CD4-positive, alpha-beta memory T cell (primary cell): ENCODE data around the gene KRT38. TPM values are rescaled to one million over a fixed set of nuclear protein-coding genes. Genes with fewer than 3 reads are reported as not detected.

Experiments
- CTCF ChIA-PET: fragments of 350-600 bp; sonication (Branson Sonifier 250); formaldehyde crosslinking; loops from one replicate; lab custom pipeline; 2021; ENCODE audit warnings: inconsistent platforms; ENCODE audit not compliant: partially characterized antibody; lab: Charles Lee
- POLR2A ChIA-PET: fragments of 350-600 bp; sonication (Branson Sonifier 250); formaldehyde crosslinking; loops from one replicate; lab custom pipeline; 2021; ENCODE audit not compliant: partially characterized antibody; lab: Charles Lee
- DNase-seq, 5 donors: peaks; one replicate each; pipeline versions ENCODE4 v3.0.0 to v3.0.0-alpha.2; 2020 to 2022; ENCODE audit warnings: mixed read lengths in 1 of 5
- H3K27ac ChIP-seq: one replicate; pipeline ENCODE4 v1.7.0; 2013; ENCODE audit warnings: low read depth, low read length
- H3K27me3 ChIP-seq: 2 replicates; pipeline ENCODE4 v1.7.0; 2013; ENCODE audit warnings: mild to moderate bottlenecking, low read length, moderate library complexity; ENCODE audit not compliant: insufficient read depth
- H3K36me3 ChIP-seq: 2 replicates; pipeline ENCODE4 v1.7.0; 2013; ENCODE audit warnings: mild to moderate bottlenecking, low read length, moderate library complexity; ENCODE audit not compliant: insufficient read depth
- H3K4me1 ChIP-seq: 2 replicates; pipeline ENCODE4 v1.7.0; 2013; ENCODE audit warnings: mild to moderate bottlenecking, low read length, moderate library complexity; ENCODE audit not compliant: insufficient read depth
- H3K4me3 ChIP-seq, 2 donors: one replicate each; pipeline ENCODE4 v1.7.0; 2013; ENCODE audit warnings: low read length in 2 of 2, mild to moderate bottlenecking in 1 of 2
- H3K9me3 ChIP-seq, 2 donors: one replicate each; pipeline ENCODE4 v1.7.0; 2013; ENCODE audit warnings: low read length in 2 of 2, control low read depth in 1 of 2; ENCODE audit not compliant: control insufficient read depth in 1 of 2
- H3K27ac Mint-ChIP-seq, 7 donors: one replicate each; pipeline ENCODE4 v1.8.0; 2020 to 2021; ENCODE audit warnings: mixed read lengths in 7 of 7, mild to moderate bottlenecking in 6 of 7, inconsistent platforms in 3 of 7, moderate library complexity in 3 of 7
- H3K27me3 Mint-ChIP-seq, 2 donors: one replicate each; pipeline ENCODE4 v1.8.0; 2020 to 2021; ENCODE audit warnings: mixed read lengths in 2 of 2
- H3K36me3 Mint-ChIP-seq, 2 donors: one replicate each; pipeline ENCODE4 v1.8.0; 2020 to 2021; ENCODE audit warnings: mixed read lengths in 2 of 2, inconsistent platforms in 1 of 2, mild to moderate bottlenecking in 1 of 2
- H3K4me1 Mint-ChIP-seq, 4 donors: one replicate each; pipeline ENCODE4 v1.8.0; 2020 to 2021; ENCODE audit warnings: mixed read lengths in 4 of 4, mild to moderate bottlenecking in 1 of 4
- H3K4me3 Mint-ChIP-seq, 8 donors: one replicate each; pipeline ENCODE4 v1.8.0; 2020 to 2021; ENCODE audit warnings: mixed read lengths in 8 of 8, mild to moderate bottlenecking in 7 of 8, moderate library complexity in 6 of 8, inconsistent platforms in 3 of 8
- H3K9me3 Mint-ChIP-seq, 8 donors: one replicate each; pipeline ENCODE4 v1.8.0; 2020 to 2021; ENCODE audit warnings: mixed read lengths in 8 of 8, mild to moderate bottlenecking in 5 of 8, inconsistent platforms in 3 of 8, moderate library complexity in 1 of 8
- intact Hi-C: fragments of 100-400 bp; cut with micrococcal nuclease; formaldehyde crosslinking; loops from one replicate; pipeline ENCODE4 v1.15.1; 2023
- polyA plus RNA-seq, 2 donors: library from polyadenylated mRNA; unstranded; fragments of 300-500 nt; fragmentation: Illumina TruSeq; gene quantifications; one replicate each; pipeline ENCODE4 v1.2.3, GENCODE V29; 2021
- total RNA-seq, 2 experiments: library from RNA; stranded (reverse); gene quantifications; one replicate each; pipeline ENCODE4 v1.2.3, GENCODE V29; 2021

Gene KRT38
- total RNA-seq (not detected), polyA plus RNA-seq (not detected)

DNA sequence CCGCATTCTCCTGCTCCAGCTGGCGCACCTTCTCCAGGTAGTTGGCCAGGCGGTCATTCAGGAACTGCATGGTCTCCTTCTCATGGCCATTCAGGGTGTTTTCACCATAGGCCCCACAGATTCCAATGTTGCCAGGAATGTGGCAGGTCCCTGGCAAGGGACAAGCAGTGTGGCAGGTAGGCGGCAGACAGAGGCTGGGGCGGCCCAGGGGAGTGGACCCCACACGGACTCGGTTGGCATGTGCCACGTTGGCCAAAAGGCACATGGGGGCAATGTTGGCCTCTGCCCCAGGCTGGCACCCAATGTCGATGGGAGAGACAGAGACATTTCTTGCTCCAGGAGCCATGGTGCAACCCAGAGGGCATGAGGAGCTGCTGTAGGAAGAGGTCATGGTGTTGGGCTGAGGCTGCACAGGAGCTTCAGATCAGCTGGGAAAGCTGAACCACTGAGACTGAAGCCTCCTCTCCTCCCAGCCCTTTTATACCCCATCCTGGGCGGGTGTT, at the start of gene KRT38:
Gene KRT38 (minus strand): TSS at position 453 of the 503 bp plus-strand sequence. CDS start 62 bp downstream, at position 391.
- Mint-ChIP-seq H3K27me3 (peaks cover 4 to 6% of the 10 kb centered on the region in 2 donors), H3K9me3 (peaks cover 0 to 5% (median 0%) of the 10 kb centered on the region in 8 donors), H3K4me1 (peaks cover 0 to 4% (median 1%) of the 10 kb centered on the region in 4 donors), H3K4me3 (no peak within 1 kb of the TSS), H3K36me3 (no peaks in the 10 kb centered on the region), H3K27ac (no peak within 1 kb of the TSS)
- Histone ChIP-seq H3K27me3 (no peaks in the 10 kb centered on the region), H3K27ac (no peak within 1 kb of the TSS), H3K9me3 (no peaks in the 10 kb centered on the region), H3K4me3 (no peak within 1 kb of the TSS), H3K36me3 (no peaks in the 10 kb centered on the region), H3K4me1 (no peaks in the 10 kb centered on the region)
- ChIA-PET POLR2A (no interaction called here), CTCF (no interaction called here)
- intact Hi-C loops: no loop called here
- DNase-seq: no peak

- peak within 1 kb of the TSS in 3 of 8 donors; percentile 5 to 52 (median 11) for H3K4me3 Mint-ChIP-seq
- H3K9me3 Mint-ChIP-seq: no peaks in the 10 kb centered on the region
- H3K4me1 Mint-ChIP-seq: peaks cover 6 to 26% (median 12%) of the 10 kb centered on the region in 4 donors
- Histone ChIP-seq H3K4me1 (peaks cover 11% of the 10 kb centered on the region), H3K27ac (no peak within 1 kb of the TSS), H3K27me3 (no peaks in the 10 kb centered on the region), H3K36me3 (no peaks in the 10 kb centered on the region), H3K9me3 (no peaks in the 10 kb centered on the region), H3K4me3 (no peak within 1 kb of the TSS)
- intact Hi-C loops: no loop called here
- ChIA-PET CTCF (interaction anchor here (1.5 to 1.6 kb wide), 2 partner anchors 9 to 167 kb away, joined by 3 to 7 read pairs; partner anchors contain the start of gene KRT35), POLR2A (no interaction called here)
- no peaks in the 10 kb centered on the region for H3K27me3 Mint-ChIP-seq
- DNase-seq: no peak
- no peaks in the 10 kb centered on the region for H3K36me3 Mint-ChIP-seq
- H3K27ac Mint-ChIP-seq: peak within 1 kb of the TSS in 5 of 7 donors; percentile 4 to 82 (median 22)
These were observed 48.7 kb upstream of the KRT38 start, which contains the start of gene KRT36 for GRCh38 chr17:41489531-41489930. TSS of gene KRT36 (minus strand) at chr17:41489910. CDS start at chr17:41489864, 46 bp downstream.

- peak overlapping the region in 1 of 8 donors; percentile 21 for H3K4me3 Mint-ChIP-seq
- Histone ChIP-seq H3K4me1 (peaks cover 11% of the 10 kb centered on the region), H3K36me3 (no peaks in the 10 kb centered on the region), H3K9me3 (no peaks in the 10 kb centered on the region), H3K27me3 (no peaks in the 10 kb centered on the region), H3K27ac (no peak overlapping the region), H3K4me3 (no peak overlapping the region)
- H3K36me3 Mint-ChIP-seq: no peaks in the 10 kb centered on the region
- ChIA-PET POLR2A (no interaction called here), CTCF (interaction anchor here (1.2 to 1.7 kb wide), 3 partner anchors 9 to 631 kb away, joined by 3 to 8 read pairs (median 3); no protein-coding TSS in a partner anchor)
- DNase-seq: no peak
- intact Hi-C loops: no loop called here
- H3K27me3 Mint-ChIP-seq: no peaks in the 10 kb centered on the region
- no peaks in the 10 kb centered on the region for H3K9me3 Mint-ChIP-seq
- no peak overlapping the region for H3K27ac Mint-ChIP-seq
- H3K4me1 Mint-ChIP-seq: peaks cover 2 to 16% (median 11%) of the 10 kb centered on the region in 4 donors
These were observed 46.2 kb upstream of the KRT38 start for GRCh38 chr17:41486809-41487530.

- no peaks in the 10 kb centered on the region for H3K27me3 Mint-ChIP-seq
- no peaks in the 10 kb centered on the region for H3K9me3 Mint-ChIP-seq
- no peaks in the 10 kb centered on the region for H3K36me3 Mint-ChIP-seq
- H3K27ac Mint-ChIP-seq: no peak overlapping the region
- H3K9me3 ChIP-seq: no peaks in the 10 kb centered on the region
- H3K4me3 ChIP-seq: no peak overlapping the region
- no peak overlapping the region for H3K4me3 Mint-ChIP-seq
- intact Hi-C loops: no loop called here
- ChIA-PET CTCF (interaction anchor here (1.2 kb wide), 1 partner anchor 62 kb away, joined by 3 read pairs; no protein-coding TSS in a partner anchor), POLR2A (no interaction called here)
- H3K27me3 ChIP-seq: no peaks in the 10 kb centered on the region
- H3K27ac ChIP-seq: no peak overlapping the region
- no peak for DNase-seq
- H3K36me3 ChIP-seq: no peaks in the 10 kb centered on the region
- H3K4me1 Mint-ChIP-seq: peaks cover 2 to 16% (median 10%) of the 10 kb centered on the region in 4 donors
- peaks cover 11% of the 10 kb centered on the region for H3K4me1 ChIP-seq
These were observed 45.5 kb upstream of the KRT38 start for GRCh38 chr17:41486316-41486715.

GRCh38 chr17:41484920-41485904, 44.4 kb upstream of the KRT38 start:
- intact Hi-C loops: no loop called here
- Histone ChIP-seq H3K4me3 (no peak overlapping the region), H3K27ac (no peak overlapping the region), H3K9me3 (no peaks in the 10 kb centered on the region), H3K27me3 (no peaks in the 10 kb centered on the region), H3K36me3 (no peaks in the 10 kb centered on the region), H3K4me1 (peaks cover 6% of the 10 kb centered on the region)
- DNase-seq: no peak
- H3K27ac Mint-ChIP-seq: peak overlapping the region in 2 of 7 donors; percentile 48 to 94
- CTCF ChIA-PET: interaction anchor here (0.6 kb wide), 1 partner anchor 163 kb away, joined by 3 read pairs; no protein-coding TSS in a partner anchor
- POLR2A ChIA-PET: no interaction called here
- peaks cover 2 to 9% (median 4%) of the 10 kb centered on the region in 4 donors for H3K4me1 Mint-ChIP-seq
- no peaks in the 10 kb centered on the region for H3K27me3 Mint-ChIP-seq
- no peaks in the 10 kb centered on the region for H3K9me3 Mint-ChIP-seq
- H3K4me3 Mint-ChIP-seq: no peak overlapping the region
- H3K36me3 Mint-ChIP-seq: no peaks in the 10 kb centered on the region

DNA sequence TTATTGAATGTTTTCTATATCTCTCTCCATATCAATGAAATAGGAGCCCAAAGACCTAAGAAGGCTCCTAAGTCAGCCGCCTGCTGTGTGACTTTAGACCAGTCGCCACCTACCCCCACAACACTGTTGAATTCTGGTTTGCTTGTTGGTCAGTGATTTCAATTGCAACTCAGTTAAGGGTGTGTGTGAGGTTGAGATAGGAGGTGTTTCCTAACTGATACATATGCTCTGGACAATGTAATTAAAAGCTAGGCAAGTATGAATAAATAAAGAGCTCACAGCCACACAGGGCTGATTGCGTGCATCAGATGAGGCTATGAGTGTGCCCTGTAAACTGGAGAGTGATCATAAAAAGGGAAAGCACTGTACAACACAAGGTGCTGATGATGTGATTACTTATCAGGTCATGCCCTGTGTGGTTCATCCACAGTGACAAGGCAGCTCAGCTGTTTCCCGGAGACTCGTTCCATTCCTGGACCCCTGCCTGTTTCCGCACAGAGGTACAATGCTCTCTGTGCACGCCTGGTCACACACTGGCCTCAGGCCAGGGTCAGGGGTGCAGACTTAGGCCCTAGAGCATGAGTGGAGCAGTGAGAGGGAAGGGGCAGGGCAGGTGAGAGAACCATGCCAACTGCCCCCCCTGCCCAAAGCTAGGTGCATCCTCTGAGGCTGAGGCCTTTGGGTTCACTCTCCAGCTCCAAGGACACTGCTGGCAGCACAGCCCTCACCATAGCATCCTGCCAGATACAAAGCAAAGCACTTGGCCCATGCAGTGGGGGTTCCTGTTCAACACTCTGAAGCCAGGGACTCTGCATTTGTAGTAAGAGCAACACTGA, 43.4 kb upstream of the KRT38 start:
- POLR2A ChIA-PET: no interaction called here
- H3K9me3 ChIP-seq: no peaks in the 10 kb centered on the region
- intact Hi-C loops: no loop called here
- H3K4me1 Mint-ChIP-seq: no peaks in the 10 kb centered on the region
- H3K27me3 Mint-ChIP-seq: no peaks in the 10 kb centered on the region
- CTCF ChIA-PET: interaction anchor here (0.6 to 1.3 kb wide), 3 partner anchors 65 to 162 kb away, joined by 3 read pairs; no protein-coding TSS in a partner anchor
- H3K4me3 ChIP-seq: no peak overlapping the region
- no peak for DNase-seq
- H3K9me3 Mint-ChIP-seq: no peaks in the 10 kb centered on the region
- no peaks in the 10 kb centered on the region for H3K36me3 Mint-ChIP-seq
- H3K27me3 ChIP-seq: no peaks in the 10 kb centered on the region
- H3K4me3 Mint-ChIP-seq: no peak overlapping the region
- no peaks in the 10 kb centered on the region for H3K4me1 ChIP-seq
- no peak overlapping the region for H3K27ac ChIP-seq
- no peak overlapping the region for H3K27ac Mint-ChIP-seq
- H3K36me3 ChIP-seq: no peaks in the 10 kb centered on the region
